Measurements from ENCODE around the gene SMIM27. TPM values are rescaled to one million over a fixed set of nuclear protein-coding genes. Genes with fewer than 3 reads are reported as not detected.
A peak's percentile ranks its signal among the peaks of the same experiment; 100 is the strongest.

The SMIM27 gene
- total and polyA plus RNA-seq, 2 of the 8 experiments (the other 6 are each of a cell fraction or from before 2014, with no cell fraction given) = 3.6 to 18.1 TPM

- Histone ChIP-seq H2BK15ac (ENCODE audit: low read length) (no peak within 1 kb of the TSS), H2BK12ac (ENCODE audit: low read depth, low read length) (no peak within 1 kb of the TSS), H3K27me3 (replicated peaks in 1 of 4; ENCODE audit: control insufficient read depth in 3 of 4, extremely low read depth in 1 of 4, insufficient read depth in 3 of 4, low read length in 3 of 4) (no peaks in the 10 kb centered on the region), H3K9ac (replicated peaks in 1 of 4; ENCODE audit: extremely low read depth in 1 of 4, low read depth in 3 of 4, low read length in 3 of 4) (peak within 1 kb of the TSS; percentile 70 to 91 (median 78)), H2BK5ac (ENCODE audit: low read depth, low read length) (peak within 1 kb of the TSS; percentile 85), H3K9me3 (ENCODE audit: insufficient read depth in 2 of 2, low read depth in 1 of 2, low read length in 1 of 2) (no peaks in the 10 kb centered on the region), H2AK5ac (ENCODE audit: low read depth, low read length) (no peak within 1 kb of the TSS), H3K23me2 (ENCODE audit: low read depth, low read length) (peaks cover 6% of the 10 kb centered on the region), H4K20me1 (replicated peaks in 1 of 2; ENCODE audit: control insufficient read depth in 1 of 2, insufficient read depth in 2 of 2, low read length in 2 of 2) (peaks cover 0 to 6% of the 10 kb centered on the region in 2 experiments), H3K23ac (ENCODE audit: insufficient read length) (no peak within 1 kb of the TSS), H3K4me1 (replicated peaks in 1 of 4; ENCODE audit: control insufficient read depth in 3 of 4, insufficient read depth in 4 of 4, low read length in 3 of 4) (peaks cover 0 to 4% (median under 1%) of the 10 kb centered on the region in 4 experiments; a peak in 2 of 7 replicates), H4K91ac (replicated peaks; ENCODE audit: insufficient read length, low read length) (peak within 1 kb of the TSS; percentile 47), H3K4ac (replicated peaks; ENCODE audit: insufficient read length, low read depth, low read length) (peak within 1 kb of the TSS; percentile 0), H4K8ac (ENCODE audit: extremely low read depth, insufficient read depth, low read length) (peak within 1 kb of the TSS; percentile 74; the same call in 1 of the 2 replicates), H3K27ac (ENCODE audit: low read depth, low read length) (peak within 1 kb of the TSS; percentile 81), H3K79me2 (ENCODE audit: control insufficient read depth in 1 of 2, insufficient read depth in 2 of 2, low read length in 2 of 2) (peaks cover 4 to 33% of the 10 kb centered on the region in 2 experiments; a peak in 3 of 4 replicates), H2BK120ac (replicated peaks; ENCODE audit: low read depth, low read length) (no peak within 1 kb of the TSS), H2BK20ac (ENCODE audit: low read length) (no peak within 1 kb of the TSS), H2AFZ (ENCODE audit: low read length) (peak within 1 kb of the TSS; percentile 88), H3K4me3 (ENCODE audit: extremely low read depth in 1 of 4, insufficient read depth in 2 of 4, low read depth in 3 of 4, low read length in 4 of 4) (peak within 1 kb of the TSS; percentile 70 to 98 (median 98)), H3K79me1 (ENCODE audit: low read depth, low read length) (peaks cover 4% of the 10 kb centered on the region; the same call in 1 of the 2 replicates), H3K56ac (replicated peaks; ENCODE audit: insufficient read length, low read depth, low read length) (peak within 1 kb of the TSS; percentile 83), H3K14ac (ENCODE audit: insufficient read length) (no peak within 1 kb of the TSS), H3K4me2 (ENCODE audit: insufficient read depth in 1 of 2, low read depth in 2 of 2, low read length in 2 of 2) (peak within 1 kb of the TSS; percentile 82 to 89), H3K18ac (ENCODE audit: extremely low read depth, low read length) (peak within 1 kb of the TSS; percentile 81), H4K5ac (ENCODE audit: insufficient read length, low read depth, low read length) (peak within 1 kb of the TSS; percentile 85), H3K36me3 (ENCODE audit: control insufficient read depth in 2 of 4, insufficient read depth in 4 of 4, low read length in 3 of 4) (peaks cover 0 to 5% (median 0%) of the 10 kb centered on the region in 4 experiments; a peak in 2 of 8 replicates)
- POLR2A ChIA-PET (ENCODE audit: partially characterized antibody) = interaction anchor here (0.6 to 3.8 kb wide), 4 partner anchors 22 to 1249 kb away, joined by 3 to 24 read pairs (median 6); partner anchors contain the start of genes RIGI, SMIM27 and TOPORS
- 0% methylated on average over 33 of the region's 36 CpGs; no CpG with 5 or more reads in 1 of the 2 experiments for WGBS, 2 experiments (ENCODE audit: extremely low coverage in 1 of 2, insufficient coverage in 1 of 2, insufficient read length in 1 of 2, insufficient replicate concordance in 2 of 2, low coverage in 1 of 2, low lambda C conversion rate in 2 of 2, missing lambda C conversion rate in 1 of 2)
- DNase-seq (ENCODE audit: low read depth in 1 of 2, low spot score in 2 of 2) = peak in 1 of 2 experiments; percentile 95
- CTCF ChIA-PET (ENCODE audit: partially characterized antibody) = interaction anchor here (0.6 to 12.2 kb wide), 13 partner anchors 9 to 421 kb away, joined by 3 to 248 read pairs (median 5); partner anchors contain the start of gene RIGI
- peak; percentile 60 for FAIRE-seq
Measured at GRCh38 chr9:32572900-32573523, 20.9 kb downstream of the SMIM27 start, which contains the start of gene NDUFB6. Gene NDUFB6 (minus strand): TSS chr9:32573159. CDS start chr9:32573060, 99 bp downstream.

Measured in H1 (cell line).